ENCODE data around the gene PHLPP1.

Gene PHLPP1

DNA sequence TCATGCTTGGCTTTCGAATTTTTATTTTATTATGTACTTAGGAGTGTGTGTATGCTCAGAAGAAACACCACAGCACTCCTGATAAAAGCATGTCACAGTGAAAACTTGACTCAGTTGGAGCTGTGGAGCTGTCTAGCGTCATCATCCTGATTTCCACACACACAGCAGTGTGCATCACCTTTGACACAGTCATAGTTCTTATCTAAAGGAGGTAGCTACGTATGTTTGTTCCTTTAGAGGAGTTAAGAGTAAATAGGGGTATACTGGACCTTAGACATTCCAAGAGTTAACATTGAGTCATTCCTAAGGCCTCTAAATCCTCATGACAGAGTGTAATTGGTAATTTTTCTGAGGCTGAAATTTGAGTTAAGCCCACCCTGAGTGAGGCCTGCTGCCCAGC lies 96.9 kb downstream of the PHLPP1 start:
- no peak for DNase-seq

DNA sequence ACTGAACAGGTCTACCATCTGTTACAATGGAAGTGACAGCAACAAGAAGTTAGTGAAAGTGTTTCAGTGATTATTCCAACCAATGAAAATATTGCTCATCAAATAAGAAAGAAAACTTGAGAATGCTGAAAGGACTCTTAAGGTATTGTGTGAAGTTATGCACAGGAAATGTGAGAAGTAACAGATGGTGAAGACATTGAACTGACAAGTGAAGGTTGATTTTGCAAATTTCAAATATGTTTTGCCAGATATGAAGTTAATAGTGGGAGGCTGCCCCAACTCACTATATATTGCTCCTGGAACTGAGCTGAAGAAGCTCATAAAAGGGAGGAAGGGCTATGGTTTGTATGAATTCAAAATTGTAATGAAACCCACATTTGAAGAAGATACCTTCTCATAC lies 97.5 kb downstream of the PHLPP1 start:
- no peak for DNase-seq

DNA sequence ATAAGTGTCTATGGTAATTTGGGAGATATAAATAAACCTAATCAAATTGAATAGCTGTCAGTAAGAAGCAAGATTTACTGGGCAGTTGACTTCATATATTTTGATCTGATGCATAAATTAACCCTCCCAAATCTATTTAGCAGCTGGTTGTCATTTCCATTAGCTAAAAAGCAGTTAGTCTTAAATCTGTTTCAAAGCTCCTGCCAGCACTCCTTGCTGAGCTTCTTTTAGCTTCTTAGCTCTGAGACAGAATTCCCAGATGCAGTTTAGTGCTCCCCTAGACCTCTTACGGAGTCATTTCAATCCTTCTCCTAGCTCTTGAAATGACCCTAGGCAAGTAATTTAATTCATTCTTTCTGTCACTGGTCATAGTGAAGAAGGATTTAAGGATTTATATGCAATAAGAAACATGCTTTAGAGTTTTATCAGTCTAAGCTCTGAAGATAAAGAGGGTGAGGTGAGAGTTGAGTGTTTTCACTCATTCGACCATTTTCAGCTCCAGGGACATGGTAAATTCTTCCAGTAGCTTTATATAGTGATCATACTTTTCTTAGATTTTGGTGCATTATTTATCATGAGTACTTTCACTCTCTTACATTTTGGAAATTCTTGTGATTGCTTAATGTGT lies 98.9 kb downstream of the PHLPP1 start:
- no peak for DNase-seq

DNA sequence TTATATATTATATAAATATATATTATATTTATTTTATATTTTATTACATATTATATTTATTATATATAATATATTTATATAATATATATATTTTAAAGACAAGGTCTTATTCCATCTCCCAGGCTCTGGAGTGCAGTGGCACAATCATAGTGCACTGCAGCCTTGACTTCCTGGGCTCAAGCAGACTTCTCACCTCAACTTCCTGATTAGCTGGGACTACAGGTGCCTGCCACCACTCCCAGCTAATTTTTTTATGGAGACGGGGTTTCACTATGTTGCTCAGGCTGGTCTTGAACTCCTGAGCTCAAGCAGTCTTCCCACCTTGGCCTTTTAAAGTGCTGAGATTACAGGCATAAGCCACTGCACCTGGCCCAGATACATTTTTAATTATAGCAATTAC lies 110.0 kb downstream of the PHLPP1 start:
- DNase-seq, result no peak

DNA sequence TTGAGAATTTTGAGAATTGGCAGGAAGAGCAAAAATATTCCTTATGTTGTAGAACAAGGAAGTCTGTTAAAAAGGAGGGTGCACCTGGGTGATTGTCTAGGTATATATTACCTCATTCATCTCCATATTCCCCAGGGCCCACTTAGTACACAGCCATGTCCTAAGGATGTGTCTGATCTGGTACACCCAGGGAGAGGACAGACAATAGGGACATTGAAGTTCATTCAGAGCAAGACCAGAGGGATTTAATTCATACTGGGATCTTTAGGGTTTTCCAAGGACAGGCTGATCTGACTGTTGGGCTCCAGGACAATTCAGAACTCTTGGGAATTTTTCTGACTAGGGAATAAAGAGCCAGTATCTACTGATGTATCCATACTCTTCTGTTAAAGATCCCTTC lies 112.1 kb downstream of the PHLPP1 start:
- no peak for DNase-seq

DNA sequence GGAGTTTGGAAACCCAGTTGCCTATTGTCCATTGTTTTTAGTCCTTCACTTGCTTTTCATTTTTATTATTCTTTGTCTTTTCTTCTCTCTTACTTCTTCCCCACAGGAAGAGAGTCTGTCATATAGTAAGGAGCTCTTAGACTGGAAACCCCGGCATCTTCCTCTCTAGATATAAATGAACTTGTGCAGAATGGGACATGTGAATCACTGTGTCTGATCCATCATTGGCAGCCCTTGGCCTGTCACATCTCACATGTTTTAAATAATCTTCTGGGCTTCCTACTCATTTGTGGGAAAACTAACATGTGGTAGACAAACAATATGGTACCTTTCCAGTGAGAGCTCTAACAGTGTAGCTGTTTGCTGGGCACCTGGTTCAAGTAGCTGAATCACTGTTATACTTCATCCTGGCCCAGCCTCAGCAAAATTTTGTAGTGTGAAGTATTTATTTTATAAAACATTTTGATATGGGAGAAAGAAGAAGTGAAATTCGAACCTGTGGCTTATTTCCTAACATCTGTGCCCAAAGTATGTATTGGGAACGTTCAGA lies 112.8 kb downstream of the PHLPP1 start:
- peak; percentile 37 to 55 (median 53) for DNase-seq

DNA sequence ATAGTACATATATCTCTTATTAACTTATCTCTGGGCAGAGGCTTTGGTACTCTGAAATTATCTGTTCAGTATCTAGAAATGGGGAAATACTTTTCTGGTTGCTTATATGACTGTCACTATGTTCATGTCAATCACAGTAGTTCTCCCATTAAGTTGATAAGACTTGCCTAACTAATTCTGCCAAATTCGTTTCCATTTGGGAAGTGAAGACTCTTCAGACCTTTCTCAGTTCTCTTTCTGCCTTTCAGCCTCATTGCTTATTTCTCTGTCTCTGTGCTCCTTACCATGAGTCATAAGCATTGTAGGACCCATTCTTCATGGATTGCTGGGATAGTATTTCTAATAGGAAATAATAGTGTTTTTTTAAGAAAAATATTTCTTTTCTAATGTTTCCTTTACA lies 113.5 kb downstream of the PHLPP1 start:
- peak in 2 of 3 donors; percentile 31 to 51 for DNase-seq

DNA sequence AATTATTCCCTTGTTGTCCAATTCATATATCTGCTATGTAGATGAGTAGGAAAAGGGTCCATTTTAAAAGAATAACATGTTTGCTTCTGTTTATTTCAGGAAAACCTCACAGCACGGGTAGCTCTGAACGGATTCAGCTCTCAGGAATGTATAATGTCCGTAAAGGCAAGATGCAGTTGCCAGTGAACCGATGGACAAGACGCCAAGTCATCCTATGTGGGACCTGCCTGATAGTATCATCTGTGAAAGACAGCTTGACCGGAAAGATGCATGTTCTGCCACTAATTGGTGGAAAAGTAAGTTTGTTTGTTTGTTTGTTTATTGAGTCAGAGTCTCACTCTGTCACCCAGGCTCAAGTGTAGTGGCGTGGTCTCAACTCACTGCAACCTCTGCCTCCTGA lies 114.6 kb downstream of the PHLPP1 start:
- DNase-seq, result no peak

DNA sequence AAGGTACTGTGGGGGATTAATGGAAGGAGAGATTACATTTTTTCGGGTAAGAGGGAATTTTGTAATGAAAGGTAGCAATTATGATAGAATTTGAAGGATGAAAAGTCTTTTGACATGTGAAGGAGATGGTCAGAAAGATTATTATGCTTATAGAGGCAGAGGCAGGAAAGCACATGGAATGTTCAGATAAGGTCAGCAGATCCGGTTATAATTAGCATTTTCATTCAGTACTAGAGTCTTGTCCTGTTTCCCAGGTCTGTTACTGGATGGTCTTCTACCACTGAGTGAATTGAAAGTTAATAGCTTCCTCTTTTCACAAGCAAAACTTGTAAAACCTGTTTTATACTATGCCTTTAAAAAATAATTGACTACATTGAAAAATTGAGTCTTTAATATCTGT lies 116.9 kb downstream of the PHLPP1 start:
- no peak for DNase-seq

DNA sequence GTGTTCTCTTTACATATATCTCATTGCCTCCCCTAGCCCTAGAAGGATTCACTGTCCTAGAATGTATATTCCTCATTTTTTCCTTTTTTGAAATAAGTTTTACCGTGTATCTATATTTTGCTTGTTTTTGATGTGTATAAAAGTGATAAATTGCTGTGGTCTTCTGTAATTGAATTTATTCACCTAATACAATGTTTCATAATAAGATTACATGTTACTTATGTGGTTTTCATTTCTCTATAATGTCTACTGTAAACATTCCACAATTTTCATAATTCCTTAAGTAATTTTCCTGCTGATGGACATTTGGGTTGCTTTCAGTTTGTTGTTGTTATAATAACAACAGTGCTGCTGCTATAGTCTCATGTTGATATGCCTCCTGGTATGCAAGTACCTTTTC lies 118.2 kb downstream of the PHLPP1 start:
- DNase-seq, result no peak

DNA sequence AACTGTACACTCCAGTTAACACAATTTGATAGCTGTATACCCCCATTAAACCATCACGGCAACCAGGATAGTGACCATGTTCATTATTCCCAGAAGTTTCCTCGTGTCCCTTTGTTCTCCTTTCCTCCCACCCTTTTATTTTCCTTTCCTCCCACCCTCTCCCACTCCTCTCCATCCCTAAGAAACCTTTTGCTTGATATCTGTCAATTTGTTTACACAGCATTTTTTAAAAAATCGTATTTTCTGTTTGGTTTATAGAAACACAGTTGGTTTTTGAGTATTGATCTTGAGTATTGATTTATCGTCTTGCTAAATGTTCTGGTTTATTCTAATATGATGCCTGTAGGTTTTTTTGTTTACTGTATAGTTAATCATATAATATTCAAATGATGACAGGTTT lies 119.4 kb downstream of the PHLPP1 start:
- DNase-seq, result no peak

DNA sequence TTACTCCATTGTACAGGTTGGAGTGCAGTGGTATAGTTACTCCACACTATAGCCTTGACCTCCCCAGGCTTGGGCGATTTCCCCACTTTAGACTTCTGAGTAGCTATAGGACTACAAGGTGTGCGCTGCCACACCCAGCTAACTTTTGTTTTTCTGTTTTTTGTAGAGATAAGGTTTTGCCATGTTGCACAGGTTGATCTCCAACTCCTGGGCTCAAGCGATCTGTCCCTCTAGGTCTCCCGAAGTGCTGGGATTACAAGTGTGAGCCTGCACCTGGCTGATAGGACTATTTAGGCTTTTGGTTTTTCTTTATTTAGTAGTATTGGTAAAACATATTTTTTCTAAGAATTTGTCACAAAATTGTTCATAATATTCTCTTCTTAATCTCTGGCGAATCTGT lies 121.7 kb downstream of the PHLPP1 start:
- no peak for DNase-seq

DNA sequence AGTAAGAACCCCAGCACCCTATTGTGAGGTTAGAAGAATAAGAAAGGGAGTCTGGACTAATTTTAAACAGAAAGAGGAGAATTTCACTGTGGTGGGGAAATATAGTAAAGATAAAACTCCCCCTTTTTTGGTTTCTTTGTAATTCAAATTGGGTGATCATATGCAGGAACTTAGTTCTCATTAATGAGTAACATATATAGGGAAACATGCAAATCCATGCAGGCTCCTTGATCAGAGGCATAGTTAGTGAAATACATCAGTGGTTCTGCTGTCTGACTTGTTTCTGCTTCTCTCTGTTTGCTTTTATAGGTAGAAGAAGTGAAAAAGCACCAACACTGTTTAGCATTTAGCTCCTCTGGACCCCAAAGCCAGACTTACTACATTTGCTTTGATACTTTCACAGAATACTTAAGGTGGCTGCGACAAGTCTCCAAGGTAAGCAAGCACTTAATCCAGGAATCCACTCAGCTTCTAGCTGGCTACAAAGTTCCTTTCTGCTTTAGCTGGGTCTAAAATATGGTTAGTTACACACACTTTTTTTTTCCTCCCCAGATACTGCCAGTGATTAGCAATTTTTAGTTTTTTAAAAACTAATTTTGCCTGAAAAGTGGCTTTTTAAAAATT lies 123.2 kb downstream of the PHLPP1 start:
- DNase-seq, result peak in 1 of 3 donors; percentile 16

DNA sequence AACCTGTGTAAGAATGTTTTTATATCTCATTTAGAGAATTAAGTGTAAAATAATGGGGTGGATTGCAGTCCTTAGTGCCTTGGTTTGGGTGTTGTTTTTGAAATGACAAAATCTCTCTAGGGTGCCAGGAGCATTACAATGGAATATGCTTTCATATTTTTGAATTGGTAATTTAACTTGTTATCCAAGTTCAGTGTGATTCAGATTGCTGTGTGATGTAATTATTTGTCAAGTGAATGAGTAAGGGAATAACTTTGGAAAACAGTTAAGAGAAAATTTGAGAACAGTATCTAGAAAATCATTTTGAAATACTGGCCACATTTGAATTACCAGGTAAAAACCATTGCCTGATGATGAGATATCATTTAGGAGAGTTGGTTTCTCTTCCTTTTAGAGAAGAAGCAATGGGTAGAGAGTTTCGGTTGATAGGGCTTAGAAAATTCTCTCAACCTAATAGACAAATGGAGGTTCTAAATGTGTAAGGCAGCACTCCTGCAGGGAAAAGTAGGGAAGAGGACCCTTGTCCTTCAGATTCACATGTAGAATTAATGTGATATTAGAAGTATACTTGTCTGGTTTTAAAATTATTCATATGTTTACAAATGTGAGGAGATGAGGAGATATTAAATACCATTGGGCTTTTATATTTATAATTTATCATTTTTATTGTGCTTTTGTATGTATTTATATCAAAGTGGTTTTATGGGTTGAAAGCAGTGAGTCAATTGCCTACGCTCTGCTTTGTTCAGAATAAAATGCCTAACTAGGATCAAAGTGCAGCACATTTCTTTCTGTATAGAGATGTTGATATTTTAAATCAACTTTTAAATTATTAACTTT lies 124.8 kb downstream of the PHLPP1 start:
- DNase-seq, result peak in 1 of 3 donors; percentile 16

DNA sequence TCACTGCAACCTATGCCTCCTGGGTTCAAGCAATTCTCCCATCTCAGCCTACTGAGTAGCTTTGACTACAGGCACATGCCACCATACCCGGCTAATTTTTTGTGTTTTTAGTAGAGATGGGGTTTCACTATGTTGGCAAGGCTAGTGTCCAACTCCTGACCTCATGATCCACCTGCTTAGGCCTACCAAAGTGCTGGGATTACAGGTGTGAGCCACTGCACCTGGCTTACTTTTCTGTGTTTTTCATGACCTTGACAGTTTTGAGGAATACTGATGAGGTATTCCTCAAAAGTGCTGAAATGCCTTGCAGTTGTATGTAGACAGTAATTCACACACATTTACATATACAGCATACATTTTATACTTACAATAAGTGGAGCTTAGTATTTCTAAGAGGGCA lies 126.1 kb downstream of the PHLPP1 start:
- no peak for DNase-seq

DNA sequence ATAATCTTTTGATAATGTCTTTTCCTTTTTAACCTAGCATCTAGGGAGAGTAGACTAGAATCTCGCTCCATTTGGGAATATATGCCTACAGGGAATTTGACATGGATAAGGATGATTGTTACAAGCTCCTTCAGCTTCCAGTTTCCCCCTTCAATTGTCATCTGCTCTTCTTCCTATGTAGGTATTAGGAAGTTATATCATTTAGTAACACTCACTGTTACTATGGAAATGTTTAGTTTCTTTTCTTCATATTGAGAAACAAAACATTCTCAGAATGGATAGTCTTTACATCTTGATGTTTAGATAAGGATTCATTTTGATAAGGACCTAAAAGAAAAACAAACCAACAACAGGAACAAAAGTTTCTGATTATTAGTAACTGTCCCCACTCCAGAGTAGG lies 127.6 kb downstream of the PHLPP1 start:
- DNase-seq, result peak in 1 of 3 donors; percentile 14

DNA sequence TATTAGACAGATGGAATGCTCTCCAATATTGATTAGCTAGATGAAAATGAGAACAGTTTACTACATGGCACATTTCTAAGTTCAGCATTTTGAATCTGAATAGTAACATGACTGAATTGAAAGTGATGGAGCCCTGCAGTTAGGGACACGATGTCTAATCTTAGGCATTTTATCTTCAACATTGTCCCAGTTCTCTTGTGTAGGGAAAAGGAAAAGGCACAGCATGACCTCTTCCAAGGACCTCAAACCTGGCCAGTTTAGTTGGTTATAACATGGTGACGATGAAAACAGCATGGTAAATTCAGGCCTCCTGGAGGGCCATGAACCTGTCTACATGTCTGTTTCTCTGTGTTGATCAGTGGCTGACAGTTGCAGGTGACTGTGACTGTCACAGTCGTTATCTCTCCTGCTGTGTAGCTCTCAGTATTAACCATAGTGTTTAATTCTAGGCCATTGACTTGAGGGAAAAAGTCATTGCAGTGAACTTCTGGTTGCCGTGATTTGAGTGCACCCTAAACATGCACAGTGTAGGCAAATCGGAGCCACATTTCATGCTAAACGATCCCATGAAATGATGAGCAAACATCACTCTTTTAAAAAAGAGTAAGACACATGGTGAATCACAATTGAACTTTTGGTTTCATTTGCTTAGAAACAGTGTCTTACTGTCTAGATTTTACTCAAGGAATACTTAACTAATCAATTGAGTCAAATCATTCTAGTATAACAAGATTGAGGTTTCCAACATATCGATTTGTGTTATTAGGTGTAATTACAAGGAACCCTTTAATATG lies 129.7 kb downstream of the PHLPP1 start:
- DNase-seq, result peak in 2 of 3 donors; percentile 14 to 32

DNA sequence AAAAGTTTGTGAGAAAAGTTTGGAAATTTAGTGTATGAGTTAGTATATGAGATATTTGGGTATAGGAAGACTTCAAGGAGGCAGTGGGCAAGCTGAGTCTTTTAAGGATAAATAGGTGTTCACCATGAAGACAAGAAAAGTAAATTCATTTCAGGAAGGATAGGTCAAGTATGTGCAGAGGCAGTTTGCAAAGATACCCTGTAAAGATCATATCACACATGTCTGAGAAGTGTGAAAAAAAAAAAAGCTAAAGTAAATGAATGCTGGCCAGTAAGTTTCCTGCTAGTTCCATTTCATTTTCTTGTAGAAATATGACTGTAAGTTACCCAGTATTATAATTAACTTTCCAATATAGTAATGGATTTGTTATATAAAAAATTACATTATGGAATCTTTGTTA lies 131.0 kb downstream of the PHLPP1 start:
- DNase-seq, result no peak

DNA sequence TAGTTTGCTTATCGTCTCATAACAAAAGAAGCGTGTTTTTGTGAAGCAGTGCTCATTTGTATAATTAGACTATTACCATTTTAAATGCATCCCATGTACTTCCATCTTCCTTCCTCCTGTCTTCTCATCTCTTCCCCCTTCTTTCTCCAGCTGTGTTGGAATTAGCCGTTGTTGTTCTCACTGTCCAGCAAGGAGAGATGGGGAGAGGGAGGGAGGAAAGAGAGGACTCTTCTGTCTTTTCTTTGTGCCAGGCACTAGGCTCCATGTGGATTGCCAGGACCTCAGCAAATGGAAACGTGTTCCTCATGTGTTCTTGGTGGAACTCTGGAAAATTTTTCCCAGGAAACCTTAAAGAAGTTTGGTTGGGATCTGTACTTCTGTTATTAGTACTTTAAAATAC lies 131.7 kb downstream of the PHLPP1 start:
- DNase-seq, result no peak

DNA sequence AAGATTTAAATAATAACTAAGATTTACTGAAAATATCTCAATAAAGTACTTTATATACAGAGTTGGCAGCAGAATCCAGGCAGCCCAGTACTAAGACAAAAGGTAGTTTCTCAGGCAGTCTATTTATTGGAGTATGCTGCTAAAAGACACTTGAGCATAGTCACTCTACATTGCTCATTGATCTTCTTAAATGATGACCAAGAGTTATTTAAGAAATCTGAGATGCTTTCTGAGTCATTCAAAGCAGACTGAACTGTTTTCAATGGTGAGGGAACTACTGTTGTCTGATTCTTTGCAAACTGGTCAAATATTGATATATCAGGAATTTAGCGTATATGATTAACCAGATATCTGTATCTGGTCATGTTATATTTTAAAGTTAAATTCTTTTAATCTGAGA lies 133.6 kb downstream of the PHLPP1 start:
- DNase-seq, result no peak

DNA sequence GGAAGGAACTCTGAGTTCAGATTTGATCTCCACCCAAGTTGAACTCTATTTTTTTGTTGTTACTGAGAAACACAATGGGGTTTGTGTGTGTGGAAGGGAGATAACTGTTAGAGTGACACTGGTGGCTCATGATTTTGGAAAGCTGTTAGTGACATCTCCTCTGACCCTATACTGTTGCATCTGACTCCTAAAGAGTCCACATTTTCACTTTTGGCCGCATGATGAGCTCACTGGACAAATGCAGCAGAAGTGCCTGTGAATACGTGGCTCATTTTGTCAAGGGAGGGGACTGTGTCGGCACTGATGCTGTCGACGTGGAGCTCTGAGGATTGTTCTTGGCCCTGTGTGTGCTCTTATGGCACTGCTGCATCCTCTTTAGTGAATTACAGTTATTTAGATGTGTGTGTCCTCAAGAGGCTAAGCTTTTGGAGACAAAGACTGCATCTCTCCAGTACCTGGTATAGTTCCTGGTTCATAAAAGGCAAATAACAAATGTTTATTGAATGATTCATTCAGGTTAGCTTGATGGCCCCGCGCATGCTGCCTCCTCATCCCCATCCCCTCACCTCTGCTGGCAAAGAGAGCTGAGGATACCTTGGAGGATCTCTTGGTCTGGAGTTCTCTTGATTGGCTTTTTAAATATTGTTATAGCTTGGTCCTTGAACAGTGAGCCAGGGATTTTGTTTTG lies 135.4 kb downstream of the PHLPP1 start:
- no peak for DNase-seq

DNA sequence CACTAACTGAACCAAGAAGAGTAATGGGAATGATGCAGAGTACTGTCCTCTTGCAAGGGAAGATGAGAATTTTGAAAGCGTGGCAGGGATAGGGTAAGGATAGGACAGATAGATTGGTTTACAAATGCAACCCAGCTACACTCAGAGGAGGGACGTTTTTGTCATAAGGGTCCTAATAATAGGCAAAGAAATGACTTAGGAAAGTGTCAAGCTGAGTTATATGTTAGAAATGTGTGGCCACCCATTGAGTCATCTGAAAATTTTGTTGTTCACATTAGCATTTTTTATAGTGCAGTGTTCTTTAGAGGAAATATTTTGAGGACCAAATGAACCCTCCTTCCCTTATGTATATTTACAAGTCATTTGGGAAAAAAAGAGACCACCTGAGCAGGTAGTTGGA lies 137.5 kb downstream of the PHLPP1 start:
- no peak for DNase-seq

Measured in suppressor macrophage treated with lipopolysaccharide for 1 hour (primary cell).